Neural cell (in vitro differentiated cells): ENCODE results near the gene TMEM258.

Experiments used
- TAF1 ChIP-seq: IDR thresholded peaks from 2 replicates; pipeline ENCODE4 v1.6.1; 2012; ENCODE audit warnings: low read depth
- TF ChIP-seq, protein P1 (sequence below): fragments of 450-650 bp; IDR thresholded peaks from 2 replicates; pipeline ENCODE4 v1.5.1; 2014; ENCODE audit warnings: antibody characterized with exemption, mild to moderate bottlenecking, moderate library complexity; ENCODE audit not compliant: poor library complexity, severe bottlenecking

DNA sequence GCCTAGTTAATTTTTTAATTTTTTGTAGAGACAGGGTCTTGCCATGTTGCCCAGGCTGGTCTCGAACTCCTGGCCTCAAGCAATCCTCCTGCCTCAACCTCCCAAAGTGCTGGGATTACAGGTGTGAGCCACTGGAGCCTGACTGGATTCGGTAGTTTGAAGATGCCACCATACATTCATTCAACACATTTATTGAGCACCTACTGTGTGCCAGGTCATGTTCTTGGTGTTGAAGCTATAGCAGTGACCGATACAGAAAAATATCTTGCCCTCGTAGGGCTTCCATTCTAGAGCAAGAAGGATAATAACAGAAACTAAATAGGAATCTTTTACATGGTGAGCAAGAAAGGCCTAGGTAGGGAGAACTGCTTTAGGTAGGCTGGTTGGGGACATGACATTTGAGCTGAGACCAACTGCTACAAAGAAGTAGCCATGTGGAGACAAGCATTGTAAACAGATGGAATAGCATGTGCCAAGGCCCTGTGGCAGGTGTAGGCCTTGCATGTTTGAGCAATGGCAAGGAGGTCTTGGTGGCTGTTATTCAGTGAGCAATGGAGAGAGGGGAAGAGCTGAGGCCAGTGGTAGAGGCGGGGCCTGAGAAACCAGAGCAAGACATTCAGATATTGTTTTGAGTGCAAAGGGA lies 41.6 kb downstream of the TMEM258 start:
- TF ChIP-seq, protein P1, sequence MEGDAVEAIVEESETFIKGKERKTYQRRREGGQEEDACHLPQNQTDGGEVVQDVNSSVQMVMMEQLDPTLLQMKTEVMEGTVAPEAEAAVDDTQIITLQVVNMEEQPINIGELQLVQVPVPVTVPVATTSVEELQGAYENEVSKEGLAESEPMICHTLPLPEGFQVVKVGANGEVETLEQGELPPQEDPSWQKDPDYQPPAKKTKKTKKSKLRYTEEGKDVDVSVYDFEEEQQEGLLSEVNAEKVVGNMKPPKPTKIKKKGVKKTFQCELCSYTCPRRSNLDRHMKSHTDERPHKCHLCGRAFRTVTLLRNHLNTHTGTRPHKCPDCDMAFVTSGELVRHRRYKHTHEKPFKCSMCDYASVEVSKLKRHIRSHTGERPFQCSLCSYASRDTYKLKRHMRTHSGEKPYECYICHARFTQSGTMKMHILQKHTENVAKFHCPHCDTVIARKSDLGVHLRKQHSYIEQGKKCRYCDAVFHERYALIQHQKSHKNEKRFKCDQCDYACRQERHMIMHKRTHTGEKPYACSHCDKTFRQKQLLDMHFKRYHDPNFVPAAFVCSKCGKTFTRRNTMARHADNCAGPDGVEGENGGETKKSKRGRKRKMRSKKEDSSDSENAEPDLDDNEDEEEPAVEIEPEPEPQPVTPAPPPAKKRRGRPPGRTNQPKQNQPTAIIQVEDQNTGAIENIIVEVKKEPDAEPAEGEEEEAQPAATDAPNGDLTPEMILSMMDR, result no peak
- TF ChIP-seq TAF1, result no peak
